H4 (cell line): ENCODE measurements around the gene RPS21. TPM values are rescaled to one million over a fixed set of nuclear protein-coding genes. Genes with fewer than 3 reads are reported as not detected.

Experiments used
- DNase-seq: peaks from one replicate; pipeline ENCODE4 v3.0.0-alpha.2; 2015; ENCODE audit warnings: low spot score
- total RNA-seq: library from RNA; depleted of rRNA; stranded (reverse); fragments of >200 nt; shearing (Covaris generic); gene quantifications from 2 replicates; pipeline ENCODE4 v1.2.3, GENCODE V29; 2014

Gene RPS21
- total RNA-seq, 1 experiment from 2014 or later, result 2,204 TPM

- no peak for DNase-seq
Measured at GRCh38 chr20:62378215-62378614, 8.7 kb upstream of the RPS21 start.

- no peak for DNase-seq
Measured at GRCh38 chr20:62381202-62381797, 5.6 kb upstream of the RPS21 start.

- no peak for DNase-seq
Measured at GRCh38 chr20:62381842-62382241, 5.1 kb upstream of the RPS21 start.

GRCh38 chr20:62382306-62383198 lies 4.4 kb upstream of the RPS21 start:
- peak; percentile 75 for DNase-seq

GRCh38 chr20:62387219-62387913 lies 463 bp downstream of the RPS21 start:
- no peak for DNase-seq

- DNase-seq, result no peak
Measured at GRCh38 chr20:62387933-62388635, 1.2 kb downstream of the RPS21 start.

GRCh38 chr20:62388839-62389600 lies 2.1 kb downstream of the RPS21 start:
- no peak for DNase-seq

GRCh38 chr20:62389601-62390087 lies 2.7 kb downstream of the RPS21 start:
- DNase-seq, result no peak

- DNase-seq, result no peak
Measured at GRCh38 chr20:62390317-62391164, 3.6 kb downstream of the RPS21 start.

- no peak for DNase-seq
Measured at GRCh38 chr20:62391165-62392076, 4.5 kb downstream of the RPS21 start.

- DNase-seq, result no peak
Measured at GRCh38 chr20:62392077-62392418, 5.1 kb downstream of the RPS21 start.

- no peak for DNase-seq
Measured at GRCh38 chr20:62392621-62393334, 5.9 kb downstream of the RPS21 start.

- no peak for DNase-seq
Measured at GRCh38 chr20:62393335-62393665, 6.4 kb downstream of the RPS21 start.

GRCh38 chr20:62393830-62394229 lies 6.9 kb downstream of the RPS21 start:
- no peak for DNase-seq

GRCh38 chr20:62394248-62395245 lies 7.6 kb downstream of the RPS21 start:
- no peak for DNase-seq

GRCh38 chr20:62395311-62396242 lies 8.7 kb downstream of the RPS21 start:
- no peak for DNase-seq
